ENCODE measurements around the gene COG1. TPM values are rescaled to one million over a fixed set of nuclear protein-coding genes. Genes with fewer than 3 reads are reported as not detected.

COG1 gene
- polyA plus RNA-seq, 2 of the 4 experiments (the other 2 are of a cell fraction) = 19.5 to 26.0 TPM

- no peak for TF ChIP-seq SMC3 (IDR thresholded peaks at IDR 0.05)
- TF ChIP-seq RNF2 (IDR thresholded peaks at IDR 0.05; ENCODE audit: borderline replicate concordance, low read depth) = no peak
- TF ChIP-seq CEBPB (IDR thresholded peaks at IDR 0.05) = no peak
- TF ChIP-seq PHF8 (IDR thresholded peaks at IDR 0.05; ENCODE audit: borderline replicate concordance, low read depth) = no peak
- TF ChIP-seq EHF (CRISPR knock-in tag; IDR thresholded peaks at IDR 0.05) = no peak
- TF ChIP-seq, protein P1, sequence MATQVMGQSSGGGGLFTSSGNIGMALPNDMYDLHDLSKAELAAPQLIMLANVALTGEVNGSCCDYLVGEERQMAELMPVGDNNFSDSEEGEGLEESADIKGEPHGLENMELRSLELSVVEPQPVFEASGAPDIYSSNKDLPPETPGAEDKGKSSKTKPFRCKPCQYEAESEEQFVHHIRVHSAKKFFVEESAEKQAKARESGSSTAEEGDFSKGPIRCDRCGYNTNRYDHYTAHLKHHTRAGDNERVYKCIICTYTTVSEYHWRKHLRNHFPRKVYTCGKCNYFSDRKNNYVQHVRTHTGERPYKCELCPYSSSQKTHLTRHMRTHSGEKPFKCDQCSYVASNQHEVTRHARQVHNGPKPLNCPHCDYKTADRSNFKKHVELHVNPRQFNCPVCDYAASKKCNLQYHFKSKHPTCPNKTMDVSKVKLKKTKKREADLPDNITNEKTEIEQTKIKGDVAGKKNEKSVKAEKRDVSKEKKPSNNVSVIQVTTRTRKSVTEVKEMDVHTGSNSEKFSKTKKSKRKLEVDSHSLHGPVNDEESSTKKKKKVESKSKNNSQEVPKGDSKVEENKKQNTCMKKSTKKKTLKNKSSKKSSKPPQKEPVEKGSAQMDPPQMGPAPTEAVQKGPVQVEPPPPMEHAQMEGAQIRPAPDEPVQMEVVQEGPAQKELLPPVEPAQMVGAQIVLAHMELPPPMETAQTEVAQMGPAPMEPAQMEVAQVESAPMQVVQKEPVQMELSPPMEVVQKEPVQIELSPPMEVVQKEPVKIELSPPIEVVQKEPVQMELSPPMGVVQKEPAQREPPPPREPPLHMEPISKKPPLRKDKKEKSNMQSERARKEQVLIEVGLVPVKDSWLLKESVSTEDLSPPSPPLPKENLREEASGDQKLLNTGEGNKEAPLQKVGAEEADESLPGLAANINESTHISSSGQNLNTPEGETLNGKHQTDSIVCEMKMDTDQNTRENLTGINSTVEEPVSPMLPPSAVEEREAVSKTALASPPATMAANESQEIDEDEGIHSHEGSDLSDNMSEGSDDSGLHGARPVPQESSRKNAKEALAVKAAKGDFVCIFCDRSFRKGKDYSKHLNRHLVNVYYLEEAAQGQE (IDR thresholded peaks at IDR 0.05) = no peak
- no peak for TF ChIP-seq POLR2AphosphoS2 (conservative IDR thresholded peaks at IDR 0.05; ENCODE audit: low read length)
- TF ChIP-seq NPAS2 (CRISPR knock-in tag; IDR thresholded peaks at IDR 0.05; ENCODE audit: borderline replicate concordance) = no peak
- TF ChIP-seq HEYL (CRISPR knock-in tag; IDR thresholded peaks at IDR 0.05) = no peak
- no peak for TF ChIP-seq NFE2L2 (conservative IDR thresholded peaks at IDR 0.05; ENCODE audit: low read length)
- no peak for TF ChIP-seq USF2 (IDR thresholded peaks at IDR 0.05)
- no peak for TF ChIP-seq HOXB13 (CRISPR knock-in tag; IDR thresholded peaks at IDR 0.05; ENCODE audit: low read depth)
- TF ChIP-seq NR3C1 (IDR thresholded peaks at IDR 0.05) = no peak
- FAIRE-seq = no peak
- H3K4me2 ChIP-seq = peak overlapping the region; percentile 55
These were observed 37.3 kb upstream of the COG1 start for GRCh38 chr17:73155410-73156165.

DNA sequence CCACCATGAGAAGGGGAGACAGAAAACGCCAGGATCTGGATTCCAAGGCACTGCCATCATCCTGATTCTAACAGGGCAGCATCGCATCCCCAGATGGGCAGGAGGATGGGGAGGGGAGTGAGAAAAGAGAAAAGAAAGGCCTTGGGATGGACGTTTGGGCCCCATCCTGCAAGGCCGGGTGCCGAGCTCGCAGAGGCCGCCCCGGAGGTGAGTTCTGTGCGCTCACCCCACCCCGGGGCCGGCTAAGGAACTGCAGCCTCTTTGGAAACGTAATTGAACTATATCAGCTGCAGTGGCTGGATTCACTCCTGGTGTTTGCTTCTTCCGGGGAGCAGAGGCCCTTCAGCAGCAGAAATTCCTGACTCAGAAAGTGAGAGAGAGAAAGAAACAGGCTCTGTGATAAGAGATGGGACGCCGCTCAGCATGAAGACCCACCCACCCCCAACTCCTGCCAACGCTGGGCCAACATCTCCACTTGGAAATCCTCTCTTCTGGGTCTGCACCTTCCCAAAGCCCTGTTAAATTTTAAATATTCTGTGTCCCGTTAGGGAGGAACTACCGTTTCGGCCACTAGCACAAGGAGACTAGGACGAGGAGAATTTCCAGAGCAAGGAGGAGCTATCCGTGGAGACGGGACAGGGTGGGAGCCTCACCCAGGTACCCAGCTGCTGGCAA, 36.6 kb upstream of the COG1 start:
- ATAC-seq = peak; percentile 97 to 98
- ChIA-PET POLR2A (interaction anchor here (0.7 kb wide), 1 partner anchor 428 kb away, joined by 3 read pairs; no protein-coding TSS in a partner anchor), CTCF (interaction anchor here (0.6 to 12.0 kb wide), 39 partner anchors 8 to 597 kb away, joined by 3 to 205 read pairs (median 4); partner anchors contain the start of gene SSTR2)
- no peak for TF ChIP-seq RARB (CRISPR knock-in tag; IDR thresholded peaks at IDR 0.05)
- TF ChIP-seq CTCF (IDR thresholded peaks at IDR 0.05) = peak; percentile 67
- peak; percentile 81 to 84 for TF ChIP-seq RAD21 (conservative IDR thresholded peaks at IDR 0.05 in 1 of 2, IDR thresholded peaks at IDR 0.05 in 1 of 2)
- peak; percentile 91 for TF ChIP-seq SMC3 (IDR thresholded peaks at IDR 0.05)
- Histone ChIP-seq H3K4me3 (no peak overlapping the region), H3K4me2 (peak overlapping the region; percentile 55), H3K27ac (peak overlapping the region in 1 of 2 experiments; percentile 50; a peak in 2 of 6 replicates), H3K4me1 (peaks cover 15% of the 10 kb centered on the region), H3K9me3 (0 out of 3 replicates have a peak, but pooled peaks cover under 1% of the 10 kb centered on the region)
- peak; percentile 66 to 88 for DNase-seq (ENCODE audit: low read depth in 1 of 2, low spot score in 1 of 2)
- FAIRE-seq = no peak
- WGBS (ENCODE audit: missing lambda C conversion rate) = 18% methylated on average over 22 of the region's 22 CpGs

More at GRCh38 chr17:73155410-73156165, 37.3 kb upstream of the COG1 start:
- Histone ChIP-seq H3K9me3 (peaks cover 5% of the 10 kb centered on the region; the same call in 1 of the 3 replicates), H3K27ac (peak overlapping the region in 1 of 2 experiments; percentile 50; a peak in 1 of 6 replicates), H3K4me3 (no peak overlapping the region), H3K4me1 (peaks cover 15% of the 10 kb centered on the region)
- DNase-seq (ENCODE audit: low read depth in 1 of 2, low spot score in 1 of 2) = no peak
- ATAC-seq = peak; percentile 22 to 54; a peak in 4 of 6 replicates
- ChIA-PET POLR2A (interaction anchor here (0.7 kb wide), 1 partner anchor 428 kb away, joined by 3 read pairs; no protein-coding TSS in a partner anchor), CTCF (interaction anchor here (0.6 to 12.0 kb wide), 34 partner anchors 9 to 597 kb away, joined by 3 to 205 read pairs (median 5); partner anchors contain the start of gene SSTR2)
- 80% methylated on average over 15 of the region's 15 CpGs for WGBS (ENCODE audit: missing lambda C conversion rate)

All from A549 (cell line).